GM04504 (cell line): ENCODE measurements around the gene MYL9.
"Not testable (repeated sequence)": the region's sequence is repeated elsewhere in the genome, so short reads cannot be mapped to it uniquely, and the experiment has no call there.

Experiments used
- DNase-seq: peaks from one replicate; pipeline ENCODE4 v3.0.0-alpha.2; 2012; ENCODE audit warnings: low read depth

The MYL9 gene

DNA sequence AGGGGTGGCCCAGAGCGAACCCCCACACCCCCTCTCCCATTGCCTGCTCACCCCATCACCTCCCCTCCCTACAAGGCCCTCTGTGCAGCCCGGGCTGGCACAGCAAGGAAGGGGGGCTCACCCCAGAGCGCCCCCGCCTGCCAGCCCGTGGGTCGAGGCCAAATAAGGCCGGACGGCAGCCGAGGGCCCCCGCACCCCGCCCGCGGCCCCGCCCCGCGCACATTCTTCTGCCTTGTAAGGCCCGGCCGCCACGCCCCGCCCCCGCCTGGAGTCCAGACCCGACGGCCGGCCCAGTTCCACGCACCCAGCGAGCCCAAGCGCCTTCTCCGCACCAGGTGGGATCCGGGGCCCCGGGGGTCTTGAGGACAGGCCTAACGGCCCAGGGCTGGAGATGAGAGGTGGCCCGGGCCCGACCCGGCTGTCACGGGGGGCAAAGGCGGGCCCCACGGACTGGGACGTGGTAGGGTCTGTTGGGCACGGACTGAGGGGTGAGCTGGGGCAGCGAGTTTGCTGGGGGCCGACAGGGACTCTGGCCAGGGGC lies at the start of gene MYL9:
TSS of gene MYL9 (plus strand) at position 293 of the 541 bp plus-strand sequence. CDS start 3,366 bp downstream, outside the sequence.
- DNase-seq, result peak; percentile 53

DNA sequence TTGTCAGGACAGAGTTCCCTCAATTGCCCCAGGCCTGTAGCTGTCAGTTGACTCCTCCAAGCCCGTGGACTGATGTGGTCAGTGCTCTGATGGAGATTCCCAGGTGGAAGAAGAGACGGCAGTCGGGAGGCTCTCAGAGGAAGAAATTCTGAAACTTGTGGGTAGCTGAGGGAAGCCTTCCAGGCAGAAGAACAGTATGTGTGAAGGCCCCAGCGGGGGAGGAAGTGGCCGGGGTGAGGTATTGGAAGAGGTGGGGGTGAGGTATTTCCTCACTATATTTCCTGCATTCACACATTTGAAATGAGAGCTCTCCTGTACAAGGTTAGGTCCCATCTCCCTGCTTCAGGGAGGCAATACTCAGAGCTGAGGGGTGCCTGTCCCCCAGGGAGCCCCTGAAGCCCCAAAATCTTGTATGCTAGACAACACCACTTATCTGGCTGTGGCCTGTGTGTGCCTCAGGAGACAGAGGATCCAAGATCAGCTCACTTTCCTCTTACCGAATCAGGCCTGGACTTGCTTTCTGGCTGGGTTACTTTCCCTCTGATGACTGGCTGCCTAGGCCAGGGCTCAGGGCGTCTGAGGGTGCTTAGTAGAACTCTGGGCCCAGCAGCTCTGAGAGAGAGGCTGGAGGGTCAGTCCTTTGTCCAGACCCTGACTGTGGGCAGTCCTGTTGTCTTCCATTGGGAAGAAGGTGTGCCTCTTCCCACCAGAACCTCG lies 49.3 kb upstream of the MYL9 start:
- no peak for DNase-seq

DNA sequence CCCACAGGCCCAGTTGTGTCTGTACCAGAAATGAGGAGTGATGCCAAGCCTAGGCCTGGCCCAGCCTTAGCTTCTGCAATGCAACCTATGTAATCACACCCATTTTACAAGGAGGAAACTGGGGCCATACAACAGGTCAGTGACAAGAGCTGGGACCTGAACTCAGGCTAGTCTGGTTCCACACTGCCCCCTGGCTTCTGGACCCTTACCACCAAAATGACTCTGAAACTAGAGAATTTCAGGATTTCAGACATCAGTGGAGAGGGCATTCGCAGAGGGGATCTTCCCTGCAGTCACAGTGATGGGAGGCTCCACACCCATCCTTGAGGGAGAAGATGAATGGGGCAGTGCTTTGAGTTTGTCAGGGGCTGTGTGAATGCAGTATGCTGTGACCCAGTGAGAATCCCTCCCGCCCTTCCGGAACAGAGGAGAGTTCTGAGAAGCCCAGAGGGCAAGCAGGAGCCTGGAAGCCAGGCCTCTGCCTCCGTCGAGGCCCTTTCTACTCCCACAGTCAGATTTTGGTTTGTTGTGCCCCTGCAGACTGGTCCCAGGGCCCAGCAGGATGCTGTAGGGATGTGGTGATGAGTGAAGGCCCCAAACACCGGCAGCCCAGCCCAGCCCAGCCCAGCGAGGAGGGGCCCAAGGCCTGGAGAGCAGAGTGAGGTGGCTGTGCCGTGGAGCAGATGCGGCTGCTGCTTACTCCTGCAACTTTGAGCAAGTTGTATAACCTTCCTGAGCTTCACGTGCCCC lies 48.1 kb upstream of the MYL9 start:
- no peak for DNase-seq

DNA sequence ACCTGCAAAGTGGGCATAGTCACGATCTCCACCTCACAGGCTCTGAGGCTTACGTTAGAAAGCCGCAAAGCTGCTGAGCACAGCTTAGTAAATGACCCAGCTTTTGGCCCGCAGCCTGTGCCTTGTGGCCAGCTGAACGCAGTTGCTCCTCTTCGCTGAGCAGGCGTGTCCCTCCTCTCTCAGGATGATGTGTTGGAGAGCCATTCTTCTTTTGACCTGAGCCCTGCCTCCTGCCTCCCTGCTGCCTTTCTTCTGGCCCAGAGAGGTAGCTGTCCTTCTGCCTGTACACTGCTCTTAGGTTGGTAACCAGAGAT lies 47.6 kb upstream of the MYL9 start:
- peak; percentile 76 for DNase-seq

DNA sequence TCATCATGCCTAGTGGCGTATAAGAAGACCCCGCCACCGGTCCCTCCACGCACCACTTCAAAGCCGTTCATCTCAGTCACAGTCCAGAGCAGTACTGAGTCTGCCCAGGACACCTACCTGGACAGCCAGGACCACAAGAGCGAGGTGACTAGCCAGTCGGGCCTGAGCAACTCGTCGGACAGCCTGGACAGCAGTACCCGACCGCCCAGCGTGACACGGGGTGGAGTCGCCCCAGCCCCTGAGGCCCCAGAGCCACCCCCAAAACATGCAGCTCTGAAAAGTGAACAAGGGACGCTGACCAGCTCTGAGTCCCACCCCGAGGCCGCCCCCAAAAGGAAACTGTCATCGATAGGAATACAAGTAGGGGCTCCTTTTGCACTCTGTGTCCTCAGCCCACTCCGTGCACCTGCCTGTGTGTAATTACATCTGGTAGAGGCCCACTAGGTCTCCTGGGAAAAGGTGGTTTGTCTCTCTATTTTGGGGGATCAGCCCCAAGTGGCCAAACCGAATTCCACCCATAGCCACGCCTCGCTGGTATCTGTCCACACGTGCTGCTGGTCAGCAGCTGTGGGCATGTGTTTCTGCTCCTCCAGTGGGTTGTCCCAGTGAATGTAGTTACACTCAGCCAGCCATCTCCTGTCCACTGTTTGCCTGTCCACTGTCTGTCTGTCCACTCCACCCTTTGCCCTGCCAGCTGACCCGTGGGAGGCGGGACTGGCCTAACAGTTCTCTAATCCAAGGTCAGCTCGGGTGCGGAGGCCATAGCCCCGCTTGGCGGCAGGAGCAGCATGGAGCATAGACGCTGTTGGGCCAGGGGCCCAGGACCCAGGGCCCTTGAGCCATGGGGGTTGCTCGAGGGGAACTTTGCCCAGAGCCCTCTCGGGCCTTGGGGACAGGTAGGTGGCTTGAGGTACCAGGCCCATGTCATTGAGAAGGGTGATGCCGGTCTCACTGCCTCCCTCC lies 44.3 kb upstream of the MYL9 start:
- no peak for DNase-seq

DNA sequence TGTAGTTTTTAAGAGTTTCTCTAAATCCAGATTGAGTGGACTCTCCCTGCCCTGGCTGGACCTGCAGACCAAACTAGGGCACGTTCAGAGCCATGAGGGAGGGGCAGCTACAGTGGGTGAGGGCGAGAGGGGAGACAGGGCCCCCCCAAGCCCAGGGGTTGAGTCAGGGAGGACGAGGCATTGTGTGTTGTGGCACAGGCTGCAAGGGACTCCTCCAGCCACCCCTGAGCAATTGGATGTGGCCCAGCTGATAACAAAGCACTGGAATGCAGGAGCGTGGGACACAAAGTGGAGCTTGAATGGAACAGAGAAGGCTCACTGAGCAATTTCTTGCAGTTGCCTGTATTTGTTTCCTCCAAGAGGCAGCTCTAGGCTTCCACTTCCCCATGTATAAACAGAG lies 43.5 kb upstream of the MYL9 start:
- DNase-seq, result no peak

DNA sequence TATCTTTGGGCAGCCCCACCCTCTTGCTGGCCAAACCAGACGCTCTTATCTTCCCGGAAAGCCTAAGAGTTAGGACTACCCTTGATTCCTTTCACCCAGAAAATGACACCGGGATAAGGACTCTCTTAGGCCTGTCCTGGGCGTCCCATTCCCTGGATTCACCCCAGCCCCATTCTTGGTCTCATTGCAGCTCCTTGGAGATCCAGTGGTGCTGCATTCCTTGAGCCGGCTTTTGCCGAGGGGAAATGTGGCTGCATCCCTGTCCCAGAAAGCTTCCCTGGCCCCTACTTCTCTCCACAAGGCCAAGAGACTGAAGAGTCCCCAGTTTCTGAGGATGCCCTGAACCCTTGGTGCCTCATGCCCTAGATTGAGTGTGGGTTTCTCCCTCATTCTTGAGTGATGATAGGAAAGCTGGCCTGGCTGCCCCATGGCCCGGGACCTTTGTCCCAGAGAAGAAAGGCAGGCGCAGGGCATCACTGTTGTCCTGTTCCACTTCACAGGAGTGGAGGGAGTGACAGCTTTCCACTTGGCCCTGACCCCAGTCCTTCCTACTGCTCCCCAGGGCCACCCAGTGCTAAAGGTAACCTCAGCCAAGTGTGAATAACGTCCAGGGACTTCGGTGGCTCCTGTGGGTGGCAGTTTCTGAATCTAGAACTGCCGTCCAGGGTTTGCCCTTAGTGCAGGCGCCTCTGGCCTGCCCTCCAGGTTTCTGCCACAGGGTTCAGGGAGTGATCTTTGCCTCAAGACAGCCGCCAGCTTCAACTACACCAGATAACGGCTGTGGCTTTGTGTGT lies 42.7 kb upstream of the MYL9 start:
- DNase-seq, result no peak

DNA sequence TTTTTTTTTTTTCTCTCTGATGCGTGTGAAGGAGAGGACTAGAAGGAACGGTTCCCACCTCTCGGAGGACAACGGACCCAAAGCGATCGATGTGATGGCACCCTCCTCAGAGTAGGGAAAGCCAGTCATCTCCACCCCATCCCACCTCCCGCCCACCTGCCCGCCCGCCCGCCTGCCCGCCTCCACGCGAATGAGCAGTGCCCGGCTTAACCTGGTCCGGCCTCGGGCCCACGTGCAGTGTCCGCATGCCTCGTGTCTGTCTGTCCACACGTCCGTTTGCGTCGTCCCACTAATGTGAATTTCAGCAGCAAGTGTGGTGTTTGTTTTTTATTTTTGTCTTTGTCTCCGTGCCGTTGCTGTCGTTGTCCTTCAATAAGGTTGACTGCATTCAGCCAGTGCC lies 42.1 kb upstream of the MYL9 start:
- no peak for DNase-seq

DNA sequence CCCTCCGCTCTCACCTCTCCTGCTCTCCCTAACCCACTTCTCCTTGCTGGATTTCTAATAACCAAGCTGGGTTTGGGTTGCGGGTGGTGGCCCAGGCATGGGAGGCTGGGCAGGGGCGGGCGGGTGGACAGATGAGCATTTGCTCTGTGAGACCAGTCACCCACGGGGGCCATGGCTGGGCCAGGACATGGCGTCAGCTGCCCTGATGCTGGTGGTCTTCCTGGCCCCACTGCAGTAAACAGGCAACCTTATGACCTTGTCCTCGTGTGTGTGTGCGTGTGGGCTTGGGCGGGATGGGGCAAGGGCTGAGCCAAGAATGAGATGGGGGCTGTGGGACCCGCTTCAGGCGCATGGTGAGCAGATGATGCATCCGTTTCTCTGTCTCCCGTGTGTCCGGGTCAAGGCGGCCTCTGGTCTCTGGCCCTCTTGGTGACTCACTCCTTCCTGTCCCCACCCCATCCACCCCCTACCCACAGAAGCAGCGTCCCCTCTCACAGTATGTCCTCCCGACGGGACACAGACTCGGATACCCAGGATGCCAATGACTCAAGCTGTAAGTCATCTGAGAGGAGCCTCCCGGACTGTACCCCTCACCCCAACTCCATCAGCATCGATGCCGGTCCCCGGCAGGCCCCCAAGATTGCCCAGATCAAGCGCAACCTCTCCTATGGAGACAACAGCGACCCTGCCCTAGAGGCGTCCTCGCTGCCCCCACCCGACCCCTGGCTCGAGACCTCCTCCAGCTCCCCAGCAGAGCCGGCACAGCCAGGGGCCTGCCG lies 41.4 kb upstream of the MYL9 start:
- DNase-seq, result no peak

DNA sequence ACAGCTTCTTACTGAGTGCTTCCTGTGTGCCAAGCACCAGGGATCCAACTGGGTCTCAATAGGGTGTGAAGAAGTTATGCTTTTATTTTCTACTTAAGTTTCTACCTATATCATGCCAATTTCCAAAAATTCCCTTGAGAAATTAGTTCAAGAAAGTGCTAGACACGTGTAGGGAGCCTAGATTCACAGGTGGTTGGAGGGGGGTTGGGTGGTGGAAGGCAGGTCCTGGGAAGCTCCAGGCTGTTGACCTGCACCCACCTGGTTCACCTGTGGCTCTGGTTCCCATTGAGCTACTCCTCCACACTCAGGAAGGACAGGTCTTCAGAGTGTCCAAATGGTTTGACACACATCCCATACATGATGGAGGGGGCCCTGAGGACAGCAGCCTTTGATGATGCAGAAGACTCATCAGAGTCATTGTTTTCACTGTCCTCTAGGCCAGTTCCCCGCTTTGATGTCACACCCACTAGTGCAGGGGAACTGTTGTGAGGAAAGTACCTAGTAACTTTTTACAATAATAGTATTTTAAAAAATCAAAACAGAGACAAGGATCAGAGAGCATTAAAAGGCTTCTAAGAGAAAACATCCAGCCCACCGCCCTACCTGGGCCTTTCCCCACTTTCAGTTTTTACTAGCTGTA lies 39.8 kb upstream of the MYL9 start:
- no peak for DNase-seq

DNA sequence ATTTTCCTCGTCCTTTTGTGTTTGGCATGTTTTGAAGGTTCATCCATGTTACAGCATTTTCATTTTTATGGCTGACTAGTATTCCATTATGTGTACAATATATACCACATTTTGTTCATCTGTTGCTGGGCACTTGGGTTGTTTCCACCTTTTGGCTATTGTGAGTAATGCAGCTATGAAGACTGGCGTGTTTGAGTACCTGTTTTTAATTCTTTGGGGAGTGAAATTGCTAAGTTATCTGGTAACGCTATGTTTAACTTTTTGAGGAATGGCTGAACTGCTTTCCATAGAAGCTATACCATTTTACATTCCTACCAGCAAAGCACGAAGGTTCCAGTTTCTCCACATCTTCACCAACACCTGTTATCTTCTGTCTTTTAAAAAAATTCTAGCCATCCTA lies 37.0 kb upstream of the MYL9 start:
- DNase-seq, result no peak

DNA sequence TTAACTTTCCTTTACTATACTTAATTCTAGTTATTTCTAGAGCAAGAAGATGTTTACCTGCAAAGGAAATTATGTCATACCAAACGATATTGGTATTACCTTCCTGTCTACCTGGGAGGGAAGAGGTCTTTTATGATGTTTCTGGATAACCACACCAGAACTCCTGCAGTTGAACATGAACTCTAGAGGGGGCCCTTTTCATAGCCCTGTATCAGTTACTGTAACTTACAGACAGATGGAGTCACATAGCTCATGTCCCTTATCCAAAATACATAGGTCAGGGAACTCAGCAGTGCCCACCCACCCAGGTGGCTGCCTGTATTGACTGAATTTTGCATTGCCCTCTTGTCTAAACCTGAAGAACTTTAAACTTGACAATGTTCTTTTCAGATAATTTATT lies 35.1 kb upstream of the MYL9 start:
- no peak for DNase-seq

DNA sequence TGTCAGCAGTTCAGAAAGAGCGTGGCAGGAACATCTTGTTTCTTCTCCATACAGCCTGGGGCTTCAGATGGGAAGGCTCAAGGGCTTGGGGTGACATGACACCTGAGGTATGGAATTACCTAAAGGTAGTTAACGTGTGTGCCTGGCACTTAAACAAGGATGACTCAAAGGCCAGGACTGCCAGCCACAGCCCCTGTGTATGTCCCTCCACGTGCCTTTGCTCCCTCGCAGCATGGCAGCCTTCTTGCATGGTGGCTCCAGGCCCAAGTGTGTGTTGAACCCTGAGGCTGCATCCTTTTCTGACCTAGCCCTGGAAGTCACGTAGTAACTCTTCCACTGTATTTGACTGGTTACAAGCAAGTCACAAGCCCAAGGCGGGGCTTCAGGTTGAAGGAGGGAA lies 33.6 kb upstream of the MYL9 start:
- DNase-seq, result no peak

DNA sequence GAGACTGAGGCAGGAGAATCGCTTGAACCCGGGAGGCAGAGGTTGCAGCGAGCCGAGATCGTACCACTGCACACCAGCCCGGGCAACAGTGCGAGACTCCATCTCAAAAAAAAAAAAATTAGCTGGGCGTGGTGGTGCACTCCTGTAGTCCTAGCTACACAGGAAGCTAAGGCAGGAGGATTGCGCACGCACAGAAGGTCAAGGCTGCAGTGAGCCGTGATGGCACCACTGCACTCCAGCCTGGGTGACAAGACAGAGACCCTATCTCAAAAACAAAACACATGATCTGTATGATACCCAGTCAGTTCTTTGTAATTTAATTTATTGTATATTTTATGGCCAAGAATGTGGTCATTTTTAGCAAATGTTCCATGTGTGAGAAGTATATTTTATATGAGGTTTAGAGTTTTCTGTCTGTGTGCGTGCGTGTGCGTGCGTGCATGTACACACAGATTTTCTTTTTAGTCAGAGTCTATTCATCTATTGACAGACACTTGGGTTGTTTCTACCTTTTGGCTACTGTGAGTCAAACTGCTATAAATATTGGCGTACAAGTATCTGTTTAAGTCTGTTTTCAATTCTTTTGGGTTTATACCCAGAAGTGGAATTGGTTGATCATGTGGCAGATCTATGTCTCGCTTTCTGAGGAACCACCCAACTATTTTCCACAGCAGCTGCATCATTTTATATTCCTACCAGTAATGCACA lies 22.2 kb upstream of the MYL9 start:
- no peak for DNase-seq

DNA sequence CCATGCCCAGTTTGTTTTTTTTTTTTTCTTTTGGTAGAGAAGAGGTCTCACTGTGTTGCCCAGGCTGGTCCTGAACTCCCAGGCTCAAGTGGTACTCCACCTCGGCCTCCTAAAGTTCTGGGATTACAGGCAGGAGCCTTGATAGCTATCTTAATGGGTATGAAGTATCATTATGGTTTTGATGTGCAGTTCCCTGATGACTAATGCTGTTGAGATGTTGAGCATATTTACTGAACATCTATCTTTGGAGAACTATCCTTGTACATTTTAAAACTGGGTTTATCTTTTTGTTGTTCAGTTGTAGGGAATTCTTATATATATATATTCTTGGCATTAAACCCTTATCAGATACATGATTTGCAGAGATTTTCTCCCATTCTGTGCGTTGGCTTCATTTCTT lies 21.4 kb upstream of the MYL9 start:
- DNase-seq, result no peak

DNA sequence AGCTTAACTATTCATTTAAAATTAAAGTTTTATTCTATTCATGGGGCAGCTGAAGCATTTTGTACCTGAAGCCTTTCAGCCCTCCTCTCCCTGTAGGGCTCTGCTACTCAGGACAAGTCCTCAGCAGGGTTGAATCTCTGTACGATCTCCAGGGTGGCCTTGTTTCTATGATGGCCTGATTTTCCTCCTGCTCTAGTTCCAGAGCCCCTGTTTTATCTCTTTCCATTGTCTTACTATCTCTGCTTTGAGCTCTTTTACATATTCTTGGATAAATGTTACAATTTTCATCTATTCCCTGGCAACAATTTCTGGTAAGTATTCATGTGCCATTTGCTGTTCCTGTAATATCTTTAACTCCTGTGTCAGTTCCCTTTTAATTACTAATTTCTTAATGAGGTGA lies 19.8 kb upstream of the MYL9 start:
- DNase-seq, result no peak

DNA sequence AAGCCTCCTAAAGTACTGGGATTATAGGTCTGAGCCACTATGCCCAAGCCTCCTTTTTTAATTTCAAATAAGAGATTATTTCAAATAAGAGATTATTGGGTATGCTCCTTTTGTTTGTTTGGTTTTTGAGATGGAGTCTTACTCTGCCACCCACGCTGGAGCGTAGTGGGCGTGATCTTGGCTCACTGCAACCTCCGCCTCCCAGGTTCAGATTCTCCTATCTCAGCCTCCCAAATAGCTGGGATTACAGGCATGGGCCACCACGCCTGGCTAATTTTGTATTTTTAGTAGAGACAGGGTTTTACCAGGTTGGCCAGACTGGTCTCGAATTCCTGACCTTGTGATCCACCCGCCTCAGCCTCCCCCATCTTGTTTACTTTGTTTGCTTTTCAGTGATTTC lies 18.9 kb upstream of the MYL9 start:
- DNase-seq, result not testable (repeated sequence)

DNA sequence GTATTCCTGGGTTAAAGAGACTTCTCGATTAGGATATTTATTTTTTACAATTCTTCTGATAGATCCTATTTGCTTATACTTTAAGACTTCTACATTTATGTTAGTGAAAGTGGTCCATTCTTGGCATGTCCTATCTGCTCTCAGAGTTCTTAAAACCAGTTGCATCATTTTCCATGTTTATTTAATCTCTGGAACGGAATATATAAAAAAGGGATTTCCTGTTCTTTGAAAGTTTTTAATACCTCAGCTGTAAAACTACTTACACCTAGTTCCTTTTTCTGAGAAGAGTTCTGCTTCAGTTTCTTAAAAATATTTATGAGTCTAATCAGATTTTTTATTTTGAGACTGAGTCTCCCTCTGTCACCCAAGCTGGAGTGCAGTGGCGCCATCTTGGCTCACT lies 18.0 kb upstream of the MYL9 start:
- no peak for DNase-seq

DNA sequence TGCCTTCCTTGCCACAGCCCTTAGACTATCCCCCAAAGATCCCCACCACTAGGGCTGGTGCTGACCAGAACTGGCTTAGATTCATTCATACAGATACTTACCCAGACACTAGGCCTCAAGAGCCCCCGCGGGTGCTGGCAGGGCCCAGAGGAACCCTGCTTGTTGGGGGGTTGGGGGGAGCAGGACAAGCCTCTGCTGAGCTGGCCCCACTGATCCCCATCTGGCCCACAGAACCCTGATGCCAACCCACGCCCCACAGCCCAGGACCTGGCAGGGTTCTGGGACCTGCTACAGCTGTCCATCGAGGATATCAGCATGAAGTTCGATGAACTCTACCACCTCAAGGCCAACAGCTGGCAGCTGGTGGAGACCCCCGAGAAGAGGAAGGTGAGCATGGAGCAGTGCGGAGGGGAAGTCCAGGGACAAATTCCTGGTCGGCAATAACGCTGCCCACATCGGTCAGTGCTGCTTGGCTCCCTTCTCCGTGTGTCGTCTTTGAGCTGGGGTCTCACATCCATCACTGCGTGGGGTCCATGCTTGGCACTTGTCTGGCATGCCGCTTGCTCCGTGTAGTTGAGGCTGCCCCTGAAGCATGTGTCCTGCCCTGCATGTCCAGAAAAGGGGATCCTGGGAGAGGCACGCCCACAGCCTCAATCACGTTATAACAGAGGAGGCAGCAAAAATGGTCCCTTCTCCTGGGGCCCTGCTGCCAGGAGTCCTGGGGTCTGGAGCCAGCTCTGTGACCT lies 15.5 kb upstream of the MYL9 start:
- DNase-seq, result no peak
